Loucy (cell line): ENCODE results near the gene LMF1.

ENCODE experiments used
- H2AFZ ChIP-seq: fragments of 200-600 bp; sonication (generic); 2 replicates; pipeline ENCODE4 v1.6.0; 2016; ENCODE audit warnings: antibody characterized with exemption, mild to moderate bottlenecking, low read length, moderate library complexity
- H3F3A ChIP-seq: fragments of 200-600 bp; 2 replicates; pipeline ENCODE4 v1.6.0; 2016; ENCODE audit warnings: antibody characterized with exemption, low read depth, mild to moderate bottlenecking
- H3K27me3 ChIP-seq: fragments of 200-600 bp; sonication (generic); 2 replicates; pipeline ENCODE4 v1.6.1; 2014; ENCODE audit warnings: low read length, mild to moderate bottlenecking; ENCODE audit not compliant: insufficient read depth, poor library complexity, severe bottlenecking
- H3K36me3 ChIP-seq: fragments of 200-600 bp; sonication (generic); 2 replicates; pipeline ENCODE4 v1.6.1; 2016; ENCODE audit warnings: low read length; ENCODE audit not compliant: insufficient read depth
- H3K4me1 ChIP-seq: fragments of 200-600 bp; sonication (generic); 2 replicates; pipeline ENCODE4 v1.5.1; 2014; ENCODE audit warnings: low read length, mild to moderate bottlenecking; ENCODE audit not compliant: insufficient read depth, poor library complexity, severe bottlenecking
- H3K4me2 ChIP-seq: fragments of 200-600 bp; sonication (generic); 2 replicates; pipeline ENCODE4 v1.6.0; 2014; ENCODE audit warnings: antibody characterized with exemption, low read length, low read depth, mild to moderate bottlenecking; ENCODE audit not compliant: poor library complexity, severe bottlenecking
- H3K4me3 ChIP-seq: fragments of 200-600 bp; sonication (generic); 2 replicates; pipeline ENCODE4 v1.5.1; 2014; ENCODE audit warnings: low read length, mild to moderate bottlenecking, mixed read lengths; ENCODE audit not compliant: poor library complexity, severe bottlenecking
- H3K79me2 ChIP-seq: fragments of 200-600 bp; sonication (generic); 2 replicates; pipeline ENCODE4 v1.6.1; 2014; ENCODE audit warnings: low read length; ENCODE audit not compliant: insufficient read depth
- H3K9ac ChIP-seq: fragments of 200-600 bp; sonication (generic); 2 replicates; pipeline ENCODE4 v1.6.0; 2014; ENCODE audit warnings: mild to moderate bottlenecking, low read depth, low read length, moderate library complexity; ENCODE audit not compliant: poor library complexity, severe bottlenecking
- H3K9me2 ChIP-seq: fragments of 200-600 bp; sonication (generic); replicated peaks from 2 replicates; pipeline ENCODE4 v1.6.1; 2016; ENCODE audit warnings: low read depth, low read length, mixed read lengths
- H3K9me3 ChIP-seq: fragments of 200-600 bp; sonication (generic); 2 replicates; pipeline ENCODE4 v1.6.1; 2014; ENCODE audit warnings: mild to moderate bottlenecking, antibody characterized with exemption, low read length, low read depth; ENCODE audit not compliant: insufficient read depth
- H4K20me1 ChIP-seq: fragments of 200-600 bp; sonication (generic); 2 replicates; pipeline ENCODE4 v1.6.0; 2014; ENCODE audit warnings: antibody characterized with exemption, low read length, mild to moderate bottlenecking; ENCODE audit not compliant: insufficient read depth, poor library complexity, severe bottlenecking
- EZH2phosphoT487 ChIP-seq: fragments of 200-600 bp; IDR thresholded peaks from 2 replicates; pipeline ENCODE4 v1.6.1; 2018; ENCODE audit warnings: antibody characterized with exemption, mild to moderate bottlenecking, moderate library complexity, borderline replicate concordance
- TF ChIP-seq, protein P1 (sequence below): fragments of 200-600 bp; sonication (generic); conservative IDR thresholded peaks from 2 replicates; pipeline ENCODE4 v1.5.1; 2014; ENCODE audit warnings: mild to moderate bottlenecking, antibody characterized with exemption, low read length

LMF1 gene

DNA sequence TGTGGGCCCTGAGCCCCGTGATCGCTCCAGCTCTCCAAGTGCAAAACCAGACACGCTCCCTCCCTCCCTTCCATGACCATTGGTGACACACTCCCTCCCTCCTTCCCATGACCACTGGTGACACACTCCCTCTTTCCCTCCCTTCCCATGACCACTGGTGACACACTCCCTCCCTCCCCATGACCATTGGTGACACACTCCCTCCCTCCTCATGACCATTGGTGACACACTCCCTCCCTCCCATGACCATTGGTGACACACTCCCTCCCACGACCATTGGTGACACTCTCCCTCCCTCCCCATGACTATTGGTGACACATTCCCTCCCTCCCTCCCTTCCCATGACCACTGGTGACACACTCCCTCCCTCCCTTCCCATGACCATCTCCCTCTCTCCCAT lies 56.3 kb downstream of the LMF1 start:
- H3F3A ChIP-seq, result no peaks in the 10 kb centered on the region
- no peaks in the 10 kb centered on the region for H4K20me1 ChIP-seq
- H2AFZ ChIP-seq, result no peak overlapping the region
- no peak overlapping the region for H3K9ac ChIP-seq
- no peak overlapping the region for H3K4me2 ChIP-seq
- H3K36me3 ChIP-seq, result no peaks in the 10 kb centered on the region
- no peaks in the 10 kb centered on the region for H3K4me1 ChIP-seq
- H3K27me3 ChIP-seq, result no peaks in the 10 kb centered on the region
- no peaks in the 10 kb centered on the region for H3K9me3 ChIP-seq
- TF ChIP-seq EZH2phosphoT487, result no peak
- TF ChIP-seq, protein P1, sequence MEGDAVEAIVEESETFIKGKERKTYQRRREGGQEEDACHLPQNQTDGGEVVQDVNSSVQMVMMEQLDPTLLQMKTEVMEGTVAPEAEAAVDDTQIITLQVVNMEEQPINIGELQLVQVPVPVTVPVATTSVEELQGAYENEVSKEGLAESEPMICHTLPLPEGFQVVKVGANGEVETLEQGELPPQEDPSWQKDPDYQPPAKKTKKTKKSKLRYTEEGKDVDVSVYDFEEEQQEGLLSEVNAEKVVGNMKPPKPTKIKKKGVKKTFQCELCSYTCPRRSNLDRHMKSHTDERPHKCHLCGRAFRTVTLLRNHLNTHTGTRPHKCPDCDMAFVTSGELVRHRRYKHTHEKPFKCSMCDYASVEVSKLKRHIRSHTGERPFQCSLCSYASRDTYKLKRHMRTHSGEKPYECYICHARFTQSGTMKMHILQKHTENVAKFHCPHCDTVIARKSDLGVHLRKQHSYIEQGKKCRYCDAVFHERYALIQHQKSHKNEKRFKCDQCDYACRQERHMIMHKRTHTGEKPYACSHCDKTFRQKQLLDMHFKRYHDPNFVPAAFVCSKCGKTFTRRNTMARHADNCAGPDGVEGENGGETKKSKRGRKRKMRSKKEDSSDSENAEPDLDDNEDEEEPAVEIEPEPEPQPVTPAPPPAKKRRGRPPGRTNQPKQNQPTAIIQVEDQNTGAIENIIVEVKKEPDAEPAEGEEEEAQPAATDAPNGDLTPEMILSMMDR, result no peak
- no peaks in the 10 kb centered on the region for H3K9me2 ChIP-seq
- no peaks in the 10 kb centered on the region for H3K79me2 ChIP-seq
- H3K4me3 ChIP-seq, result no peak overlapping the region

DNA sequence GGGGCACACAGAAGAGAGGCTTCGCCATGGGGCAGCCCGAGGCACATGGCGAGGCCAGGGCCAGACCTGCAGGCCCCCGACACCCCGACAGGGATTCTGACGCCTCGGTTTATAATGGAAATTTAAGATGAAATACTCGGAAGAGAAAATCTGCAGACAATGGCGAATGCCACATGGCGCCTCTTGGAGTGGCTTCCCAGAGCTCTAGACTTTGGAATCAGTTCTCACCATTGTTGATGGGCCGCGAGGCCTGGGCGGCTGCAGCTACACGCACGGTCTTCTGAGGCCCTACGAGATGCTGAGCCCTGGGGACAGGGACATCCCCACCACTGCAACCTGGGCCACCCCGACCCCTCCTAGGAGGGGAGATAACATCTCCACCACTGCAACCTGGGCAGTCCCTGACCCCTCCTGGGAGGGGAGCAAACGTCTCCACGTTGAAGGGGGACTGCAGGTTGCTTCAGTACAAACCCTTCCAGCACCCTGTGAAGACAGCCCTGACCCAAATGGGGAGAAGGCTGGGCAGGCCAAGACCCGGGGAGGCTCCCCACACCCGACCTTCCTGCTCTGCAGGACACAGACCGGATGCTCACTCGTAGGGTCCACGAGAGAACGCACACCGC lies 56.9 kb downstream of the LMF1 start:
- no peaks in the 10 kb centered on the region for H3K9me3 ChIP-seq
- no peaks in the 10 kb centered on the region for H4K20me1 ChIP-seq
- no peaks in the 10 kb centered on the region for H3K27me3 ChIP-seq
- no peak overlapping the region for H3K9ac ChIP-seq
- no peak overlapping the region for H2AFZ ChIP-seq
- H3F3A ChIP-seq, result no peaks in the 10 kb centered on the region
- TF ChIP-seq EZH2phosphoT487, result no peak
- TF ChIP-seq, protein P1, result no peak
- no peaks in the 10 kb centered on the region for H3K4me1 ChIP-seq
- H3K36me3 ChIP-seq, result no peaks in the 10 kb centered on the region
- no peak overlapping the region for H3K4me3 ChIP-seq
- no peaks in the 10 kb centered on the region for H3K9me2 ChIP-seq
- no peak overlapping the region for H3K4me2 ChIP-seq
- H3K79me2 ChIP-seq, result no peaks in the 10 kb centered on the region

GRCh38 chr16:912684-913613 lies 57.8 kb downstream of the LMF1 start:
- no peaks in the 10 kb centered on the region for H4K20me1 ChIP-seq
- no peaks in the 10 kb centered on the region for H3K9me2 ChIP-seq
- no peak overlapping the region for H3K9ac ChIP-seq
- no peaks in the 10 kb centered on the region for H3K36me3 ChIP-seq
- H3K79me2 ChIP-seq, result no peaks in the 10 kb centered on the region
- no peaks in the 10 kb centered on the region for H3K9me3 ChIP-seq
- no peaks in the 10 kb centered on the region for H3K27me3 ChIP-seq
- H3K4me2 ChIP-seq, result no peak overlapping the region
- TF ChIP-seq, protein P1, result no peak
- no peak for TF ChIP-seq EZH2phosphoT487
- no peaks in the 10 kb centered on the region for H3F3A ChIP-seq
- no peaks in the 10 kb centered on the region for H3K4me1 ChIP-seq
- H3K4me3 ChIP-seq, result no peak overlapping the region
- H2AFZ ChIP-seq, result no peak overlapping the region
